GM19397 (cell line): ENCODE results near the gene IL12RB1.
A peak's percentile ranks its signal among the peaks of the same experiment; 100 is the strongest.
"Not testable (repeated sequence)": the region's sequence is repeated elsewhere in the genome, so short reads cannot be mapped to it uniquely, and the experiment has no call there.

ENCODE experiments used
- ATAC-seq: cut with Tn5 transposase; IDR thresholded peaks from one replicate; pipeline ENCODE4 v1.9.1; 2021; ENCODE audit warnings: mild to moderate bottlenecking, moderate library complexity; ENCODE audit not compliant: unreplicated experiment

IL12RB1 gene

DNA sequence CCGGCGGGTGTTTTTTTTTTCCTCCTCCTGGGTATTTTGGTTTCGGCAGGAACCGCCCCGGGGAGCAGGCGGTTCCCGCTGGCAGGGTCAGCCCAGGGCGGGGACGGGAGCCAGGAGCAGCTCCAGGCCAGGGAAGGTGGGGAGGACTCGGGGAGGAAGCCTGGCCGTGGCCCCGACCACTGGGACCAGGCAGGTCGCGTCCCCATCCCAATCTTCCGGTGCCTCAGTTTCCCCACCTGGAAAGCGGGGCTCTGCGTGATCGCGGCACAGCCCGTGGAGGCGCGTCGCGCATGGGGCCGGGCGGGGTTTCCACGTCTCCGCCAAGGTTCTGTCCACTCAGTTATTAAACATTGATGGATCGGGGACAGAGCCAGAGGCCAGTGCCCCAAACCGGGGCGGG is 34.8 kb downstream of the IL12RB1 start:
- ATAC-seq, result no peak

DNA sequence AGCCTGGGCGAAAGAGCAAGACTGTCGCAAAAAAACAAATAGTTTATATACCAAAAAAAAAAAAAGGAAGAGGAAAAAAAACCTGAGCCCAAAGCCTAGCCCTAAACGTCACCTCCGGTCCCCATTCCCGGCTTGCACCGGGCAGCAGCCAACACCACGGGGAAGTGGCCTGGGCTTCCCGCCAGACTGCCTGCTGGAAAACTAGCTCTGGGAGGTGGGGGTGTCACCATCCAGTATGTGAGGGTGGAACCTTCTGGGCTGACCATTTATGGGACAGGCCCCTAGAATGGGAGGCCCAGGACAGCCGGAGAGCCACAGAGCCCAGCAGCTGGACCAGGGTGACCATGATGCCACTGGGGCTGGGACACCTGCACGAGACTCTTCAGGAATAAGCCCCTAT is 37.3 kb downstream of the IL12RB1 start:
- ATAC-seq, result no peak

DNA sequence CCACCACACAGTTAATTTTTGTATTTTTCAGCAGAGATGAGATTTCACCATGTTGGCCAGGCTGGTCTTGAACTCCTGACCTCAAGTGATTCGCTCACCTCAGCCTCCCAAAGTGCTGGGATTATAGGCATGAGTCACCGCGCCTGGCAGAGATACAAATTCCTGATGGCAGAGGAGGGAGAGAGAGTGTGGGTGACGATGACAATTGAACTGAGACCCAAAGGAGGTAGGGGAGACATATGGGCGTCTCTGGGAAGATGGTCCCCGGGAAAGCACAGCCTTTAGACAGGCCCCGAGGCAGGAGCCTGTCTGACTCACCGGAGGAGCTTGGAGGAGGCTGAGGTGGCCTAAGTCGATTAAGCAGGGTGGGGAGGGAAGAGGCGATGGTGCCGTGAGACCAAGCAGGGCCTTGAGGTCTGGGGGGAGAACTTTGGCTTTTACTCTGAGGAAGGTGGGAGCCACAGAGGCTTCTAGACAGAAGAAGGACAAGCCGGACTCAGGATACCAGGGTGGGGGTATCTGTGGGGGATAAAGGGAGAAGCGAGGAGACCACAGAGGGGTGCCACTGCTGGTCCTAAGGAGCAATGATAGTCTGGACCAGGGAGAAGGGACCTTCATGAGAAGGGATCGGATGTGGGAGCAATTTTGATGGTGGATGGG is 40.5 kb downstream of the IL12RB1 start:
- ATAC-seq, result no peak

DNA sequence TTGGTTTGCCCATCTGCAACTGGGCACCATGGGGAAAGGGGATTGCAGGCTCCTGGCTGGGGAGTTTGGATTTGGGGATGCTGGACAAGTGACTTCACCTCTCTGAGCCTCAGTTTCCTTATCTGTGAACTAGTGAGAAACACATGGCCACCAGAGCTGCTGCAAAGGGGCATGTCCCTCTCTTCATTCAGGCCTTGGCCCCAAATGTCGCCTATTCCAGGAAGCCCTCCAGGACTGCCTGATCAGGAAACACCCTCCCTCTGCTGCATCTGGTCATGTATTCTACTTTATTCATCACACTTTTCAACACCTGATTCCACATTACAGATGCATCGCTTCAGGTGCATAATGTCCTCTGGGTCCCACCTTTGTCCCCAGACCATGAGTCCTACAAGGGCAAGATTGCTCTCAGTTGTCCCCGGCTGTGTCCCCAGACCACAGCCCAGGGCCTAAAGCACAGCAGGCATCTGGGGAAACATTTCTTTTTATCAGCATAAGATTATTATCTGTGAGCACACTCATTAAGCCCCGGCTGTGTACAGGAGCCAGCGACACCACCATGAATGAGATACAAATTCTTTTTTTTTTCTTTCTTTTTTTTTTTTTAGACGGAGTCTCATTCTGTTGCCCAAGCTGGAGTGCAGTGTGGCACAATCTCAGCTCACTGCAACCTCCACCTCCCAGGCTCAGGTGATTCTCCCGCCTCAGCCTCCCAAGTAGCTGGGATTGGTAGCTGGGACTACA is 41.3 kb downstream of the IL12RB1 start:
- ATAC-seq, result no peak

DNA sequence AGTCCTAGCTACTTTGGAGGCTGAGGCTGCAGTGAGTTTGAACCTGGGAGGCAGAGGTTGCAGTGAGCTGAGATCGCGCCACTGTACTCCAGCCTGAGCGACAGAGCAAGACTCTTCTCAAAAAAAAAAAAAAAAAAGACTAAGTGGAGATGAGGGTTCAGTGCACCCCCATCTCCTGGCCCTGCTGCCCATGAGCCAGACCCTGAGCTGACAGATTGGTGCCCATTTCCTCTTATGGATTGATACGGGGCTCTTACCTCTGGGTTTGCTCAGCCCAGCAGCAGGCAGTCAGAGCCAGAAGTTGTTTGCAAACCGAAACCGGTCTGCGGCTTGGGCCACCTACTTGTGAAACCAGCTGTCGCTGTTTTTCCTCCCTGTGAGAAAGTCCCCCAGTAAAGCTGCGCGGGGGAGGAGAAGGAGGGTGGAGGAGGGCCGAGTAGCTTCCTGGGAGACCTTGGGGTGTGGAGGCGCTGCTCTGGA is 41.9 kb downstream of the IL12RB1 start:
- peak; percentile 96 for ATAC-seq

DNA sequence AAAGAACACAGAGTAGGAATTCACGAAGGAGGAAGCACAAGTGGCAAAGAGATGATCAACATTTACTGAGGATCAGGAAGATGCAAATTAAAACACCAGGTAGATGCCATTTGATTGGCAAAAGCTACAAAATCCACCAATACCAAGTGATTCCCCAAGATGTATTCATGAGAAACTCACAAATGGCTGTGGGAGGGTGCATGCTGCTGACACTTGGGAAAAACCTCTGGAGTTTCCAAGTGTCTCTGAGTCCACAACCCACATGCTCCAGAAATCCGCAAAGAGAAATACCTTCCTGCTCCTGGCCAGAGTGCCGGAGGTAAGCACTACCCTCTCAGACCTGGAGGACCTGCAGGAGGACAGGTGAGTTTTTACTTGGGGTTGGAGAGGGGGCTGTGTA is 43.1 kb downstream of the IL12RB1 start:
- ATAC-seq, result no peak

DNA sequence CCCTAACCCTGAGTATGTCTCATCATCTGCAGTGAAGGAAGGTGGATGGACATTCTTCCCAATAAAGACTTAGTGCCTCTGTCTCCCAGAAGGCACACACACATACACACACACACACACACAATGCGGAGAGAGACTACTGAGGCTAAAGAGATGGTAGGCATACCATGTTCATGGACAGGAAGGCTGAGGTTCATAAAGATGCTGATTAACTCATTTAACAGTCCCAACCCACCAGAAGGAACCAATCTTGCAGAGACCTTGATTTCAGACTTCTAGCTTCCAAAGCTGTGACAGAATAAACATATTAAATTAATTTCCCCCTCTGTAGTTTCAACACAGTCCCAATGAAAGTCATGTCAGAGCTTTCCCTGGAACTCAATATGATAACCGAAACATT is 45.7 kb downstream of the IL12RB1 start:
- ATAC-seq, result no peak

DNA sequence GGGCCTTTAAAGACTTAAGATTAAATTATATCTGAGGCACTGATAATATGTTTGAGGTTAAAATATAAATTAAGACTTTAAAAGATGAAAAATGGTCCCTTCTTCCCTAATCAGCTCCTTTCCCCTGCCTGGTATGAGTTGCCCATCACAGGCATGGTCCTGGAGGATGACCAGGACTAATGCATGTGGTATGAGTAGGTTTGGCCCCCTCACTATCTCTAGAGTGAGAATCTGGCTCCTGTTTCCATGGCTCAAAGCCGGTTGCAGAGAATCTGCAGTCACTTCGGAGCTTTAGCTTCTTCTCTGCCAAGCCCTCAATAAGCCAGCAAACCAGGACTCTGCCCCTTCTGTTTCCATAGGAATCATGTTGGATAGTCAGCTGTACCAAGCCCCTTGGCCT is 54.6 kb downstream of the IL12RB1 start:
- ATAC-seq, result not testable (repeated sequence)

DNA sequence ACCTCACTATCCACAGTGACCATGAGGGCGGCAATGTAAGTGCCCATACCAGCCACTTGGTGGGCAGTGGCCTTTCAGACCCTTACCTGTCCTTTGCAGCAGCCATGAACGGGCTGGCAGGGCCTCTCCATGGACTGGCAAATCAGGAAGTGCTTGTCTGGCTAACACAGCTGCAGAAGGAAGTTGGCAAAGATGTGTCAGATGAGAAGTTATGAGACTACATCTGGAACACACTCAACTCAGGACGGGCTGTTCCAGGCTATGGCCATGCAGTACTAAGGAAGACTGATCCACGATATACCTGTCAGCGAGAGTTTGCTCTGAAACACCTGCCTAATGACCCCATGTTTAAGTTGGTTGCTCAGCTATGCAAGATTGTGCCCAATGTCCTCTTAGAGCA is 55.3 kb downstream of the IL12RB1 start:
- ATAC-seq, result not testable (repeated sequence)

DNA sequence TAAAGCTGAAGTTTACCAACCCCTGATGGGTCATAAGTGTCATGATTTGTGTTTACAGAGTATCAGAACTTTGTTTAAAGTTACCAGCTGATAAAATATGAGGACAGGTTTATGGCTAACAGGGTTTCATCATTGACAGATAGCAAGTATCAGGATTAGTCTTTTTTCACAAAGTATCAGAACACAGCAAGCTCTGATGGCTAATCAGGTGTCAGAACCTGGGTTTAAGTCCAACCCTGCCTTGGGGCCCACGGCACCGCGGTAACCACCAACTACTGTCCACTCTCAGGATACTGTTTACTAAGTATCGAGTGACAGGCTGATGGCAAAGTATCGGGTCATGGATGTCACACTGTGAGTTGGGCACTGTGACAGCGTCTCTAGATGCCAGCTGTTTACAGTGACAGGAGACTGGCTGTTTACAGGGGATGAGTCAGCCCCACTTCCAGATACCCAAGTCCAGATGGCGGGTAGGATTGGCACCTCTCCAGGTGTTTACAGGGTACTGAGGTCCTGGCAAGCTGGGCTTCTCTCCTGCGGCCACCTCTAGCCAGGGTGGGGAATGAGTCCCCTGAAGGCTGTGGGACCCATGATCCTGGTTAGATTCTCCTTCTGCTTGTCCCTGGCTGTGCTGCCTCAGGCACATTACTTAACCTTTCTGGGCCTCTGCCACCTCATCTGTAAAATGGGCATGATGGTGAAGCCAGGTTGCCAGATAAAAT is 57.0 kb downstream of the IL12RB1 start:
- no peak for ATAC-seq

DNA sequence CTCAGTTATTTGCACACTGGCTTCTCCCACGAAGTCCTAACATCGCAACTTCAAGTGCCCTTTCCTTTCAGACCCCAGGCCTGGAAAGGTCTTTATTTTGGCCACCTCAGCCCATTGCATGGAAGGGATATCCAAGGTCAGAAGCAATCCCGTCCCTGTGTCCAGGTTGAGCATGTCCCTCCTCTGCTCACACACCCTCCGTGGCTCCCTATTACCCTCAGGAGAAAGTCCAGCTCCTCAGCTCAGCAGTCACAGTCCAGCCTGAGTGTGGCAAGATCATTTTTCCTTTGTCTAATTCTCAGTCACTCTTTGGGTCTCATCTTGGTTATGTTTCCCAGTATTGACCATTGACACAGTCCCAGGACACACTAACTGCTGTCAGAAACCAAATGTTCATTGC is 59.6 kb downstream of the IL12RB1 start:
- no peak for ATAC-seq

DNA sequence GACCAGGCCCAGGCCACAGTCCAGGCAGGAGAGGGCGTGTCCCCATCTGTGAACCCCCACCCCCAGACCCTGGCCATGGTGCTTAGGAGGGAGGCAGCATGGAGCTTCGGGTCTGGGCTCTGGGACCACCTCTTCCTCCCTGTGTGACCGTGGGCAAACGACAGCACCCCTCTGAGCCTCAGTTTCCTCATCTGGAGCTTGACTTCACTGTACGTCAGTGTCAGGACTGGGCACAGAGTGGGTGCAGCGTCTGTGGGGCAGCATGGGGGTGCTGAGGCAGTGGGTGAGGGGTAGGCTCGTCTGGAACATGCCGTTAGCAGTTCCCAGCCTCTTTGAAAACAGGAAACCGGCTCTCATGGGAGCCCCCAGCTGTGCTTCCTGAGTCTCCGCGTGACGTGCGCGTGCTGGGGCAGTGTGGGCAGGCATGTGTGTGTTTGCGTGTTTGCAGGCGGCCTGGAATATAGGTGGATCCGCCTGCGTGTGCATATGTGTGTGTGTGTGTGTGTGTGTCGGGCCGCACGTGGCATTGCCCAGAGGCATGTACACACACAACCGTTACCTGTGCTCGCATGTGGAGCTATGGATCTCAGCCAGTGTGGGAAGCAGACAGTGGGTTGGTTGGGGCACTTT is 63.0 kb downstream of the IL12RB1 start:
- ATAC-seq, result no peak

DNA sequence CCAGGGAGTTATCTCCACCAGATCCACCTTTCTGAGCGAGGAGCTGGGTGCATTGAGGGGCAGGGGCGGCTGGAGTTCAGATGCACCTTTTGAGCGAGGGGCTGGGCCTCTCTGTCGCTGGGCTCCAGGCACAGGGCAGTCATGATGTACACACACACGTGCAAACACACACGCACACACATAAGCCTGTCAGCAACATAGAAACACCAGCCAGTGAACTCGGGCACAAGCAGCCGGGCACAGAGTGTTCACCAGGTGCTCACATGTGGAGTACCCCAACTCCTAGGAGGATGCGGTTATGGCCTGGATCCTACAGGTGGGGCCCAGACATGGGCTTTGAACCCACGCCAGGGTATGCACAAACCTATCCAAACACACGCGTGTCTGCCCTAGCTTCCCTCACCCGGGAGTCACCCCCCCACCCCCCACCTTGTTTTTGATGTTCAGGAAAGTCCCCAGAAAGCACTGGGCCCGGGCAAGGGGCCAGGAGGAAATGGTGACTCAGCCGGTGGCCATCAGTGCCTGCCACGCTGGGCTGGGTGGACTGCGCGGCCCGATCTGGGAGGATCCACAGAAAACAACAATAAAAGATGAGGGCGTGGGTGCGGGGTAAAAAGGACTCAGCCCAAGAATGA is 65.5 kb downstream of the IL12RB1 start:
- ATAC-seq, result no peak

DNA sequence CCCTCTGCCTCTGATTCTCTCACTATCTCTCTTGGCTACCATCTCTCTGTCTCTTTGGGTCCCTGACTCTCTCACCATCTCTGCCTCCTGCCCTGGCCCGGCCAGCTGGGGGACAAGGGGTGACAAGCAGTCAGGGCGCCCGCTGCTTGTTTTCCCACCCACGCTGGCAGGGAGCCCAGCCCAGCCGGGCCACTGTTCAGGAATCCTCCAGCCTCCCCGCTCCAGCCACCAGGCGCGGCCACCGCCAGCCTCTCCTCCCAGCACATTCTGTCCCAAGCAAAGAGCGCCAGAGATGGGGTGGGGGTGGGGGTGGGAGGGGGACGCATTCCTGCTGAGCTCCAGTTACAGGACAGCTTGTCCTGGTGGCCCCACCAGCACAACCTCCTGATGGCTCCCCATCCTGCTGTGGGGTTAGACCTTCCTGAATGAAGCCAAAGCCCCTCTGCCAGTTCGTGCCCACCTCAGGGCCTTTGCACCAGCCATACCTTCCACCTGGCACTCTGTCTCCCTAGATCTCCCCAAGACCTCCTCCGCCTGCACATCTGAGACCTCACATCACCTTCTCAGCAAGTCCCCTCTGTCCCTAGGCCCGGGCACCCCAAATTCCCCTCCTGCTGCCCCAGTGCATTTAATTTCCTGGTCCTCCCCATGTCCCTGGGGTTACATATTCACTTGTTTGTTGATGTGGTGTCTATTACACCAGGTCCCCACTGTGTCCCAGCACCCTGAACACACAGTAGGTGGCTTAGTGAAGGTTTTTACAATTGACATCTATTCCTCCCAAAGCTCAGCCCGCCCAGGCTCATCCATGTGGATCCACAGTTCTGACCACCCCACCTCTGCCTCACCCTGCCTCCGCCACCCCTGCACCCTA is 66.3 kb downstream of the IL12RB1 start:
- ATAC-seq, result no peak

DNA sequence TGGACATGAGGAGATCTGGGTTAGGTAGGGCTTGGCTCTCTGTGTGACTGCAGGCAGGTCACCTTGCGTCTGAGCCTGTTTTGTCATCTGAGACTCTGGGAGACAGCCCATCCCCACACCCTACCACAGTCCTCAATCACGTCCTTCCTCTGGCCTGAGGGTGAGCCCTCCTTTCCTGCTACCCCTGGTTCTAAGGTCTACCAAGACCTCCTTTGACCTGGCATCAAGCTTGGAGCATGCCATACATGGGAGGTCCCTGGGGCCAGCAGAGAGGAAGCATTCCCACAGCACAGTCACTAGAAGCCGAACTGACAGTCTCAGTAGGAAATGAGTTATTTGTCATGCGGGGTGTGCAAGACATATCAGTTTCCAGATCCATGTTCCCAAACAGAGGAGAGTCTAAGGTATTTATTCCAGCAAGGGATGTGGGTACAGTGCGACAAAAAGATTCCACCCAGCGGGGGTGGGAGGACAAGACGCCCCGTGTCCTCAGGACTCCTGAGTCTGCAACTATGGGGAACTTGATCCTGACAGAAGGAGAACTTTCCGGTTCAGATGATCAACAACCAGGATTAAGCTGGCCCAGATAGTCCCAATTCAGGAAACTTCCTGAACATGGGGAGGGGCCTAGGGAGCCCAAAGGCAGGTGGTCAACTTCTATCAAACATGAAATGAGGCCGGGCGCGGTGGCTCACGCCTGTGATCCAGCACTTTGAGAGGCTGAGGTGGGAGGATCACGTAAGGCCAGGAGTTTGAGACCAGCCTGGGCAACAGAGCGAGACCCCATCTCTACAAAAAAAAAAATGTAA is 69.3 kb downstream of the IL12RB1 start:
- no peak for ATAC-seq

DNA sequence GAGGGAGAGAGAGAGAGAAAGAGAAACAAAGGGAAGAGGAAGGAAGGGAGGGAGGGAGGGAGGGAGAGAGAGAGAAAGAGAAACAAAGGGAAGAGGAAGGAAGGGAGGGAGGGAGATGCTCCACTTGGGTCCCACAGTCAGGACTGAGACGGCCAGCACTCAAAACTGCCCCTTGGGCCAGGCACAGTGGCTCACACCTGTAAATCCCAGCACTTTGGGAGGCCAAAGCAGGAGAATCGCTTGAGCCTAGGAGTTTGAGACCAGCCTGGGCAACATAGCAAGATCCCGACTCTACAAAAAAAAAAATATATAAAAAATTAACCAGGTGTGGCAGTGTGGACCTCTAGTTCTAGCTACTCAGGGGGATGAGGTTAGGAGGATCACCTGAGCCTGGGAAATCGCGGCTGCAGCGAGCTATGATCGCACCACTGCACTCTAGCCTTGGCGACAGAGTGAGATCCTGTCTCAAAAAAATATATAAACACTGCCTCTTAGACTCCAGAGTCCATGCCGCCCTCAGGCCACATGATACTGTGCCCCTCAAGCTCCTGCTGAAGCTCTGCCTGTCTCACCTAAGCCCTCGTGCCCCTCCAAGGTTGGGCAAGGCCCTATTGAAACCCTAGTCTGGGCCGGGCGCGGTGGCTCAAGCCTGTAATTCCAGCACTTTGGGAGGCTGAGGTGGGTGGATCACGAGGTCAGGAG is 70.4 kb downstream of the IL12RB1 start:
- no peak for ATAC-seq

DNA sequence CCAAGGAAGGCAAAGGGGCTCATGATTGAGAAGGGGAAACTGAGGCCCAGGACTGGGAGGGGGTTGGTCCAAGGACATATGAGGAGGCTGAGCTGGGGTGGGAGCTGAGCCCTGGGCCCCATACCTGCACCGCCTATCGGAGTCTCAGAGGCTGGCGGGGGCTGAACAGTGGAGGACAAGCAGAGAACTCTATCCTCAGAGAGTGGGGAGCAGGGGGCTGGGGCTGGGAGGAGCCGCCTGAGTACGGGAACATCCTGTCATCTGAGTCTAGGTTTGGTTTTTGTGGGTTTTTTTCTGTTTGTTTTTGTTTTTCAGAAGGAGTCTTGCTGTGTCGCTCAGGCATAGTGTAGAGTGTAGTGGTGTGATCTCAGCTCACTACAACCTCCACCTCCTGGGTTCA is 72.5 kb downstream of the IL12RB1 start:
- ATAC-seq, result no peak
